ENCODE results near the gene SDK1.

The SDK1 gene

DNA sequence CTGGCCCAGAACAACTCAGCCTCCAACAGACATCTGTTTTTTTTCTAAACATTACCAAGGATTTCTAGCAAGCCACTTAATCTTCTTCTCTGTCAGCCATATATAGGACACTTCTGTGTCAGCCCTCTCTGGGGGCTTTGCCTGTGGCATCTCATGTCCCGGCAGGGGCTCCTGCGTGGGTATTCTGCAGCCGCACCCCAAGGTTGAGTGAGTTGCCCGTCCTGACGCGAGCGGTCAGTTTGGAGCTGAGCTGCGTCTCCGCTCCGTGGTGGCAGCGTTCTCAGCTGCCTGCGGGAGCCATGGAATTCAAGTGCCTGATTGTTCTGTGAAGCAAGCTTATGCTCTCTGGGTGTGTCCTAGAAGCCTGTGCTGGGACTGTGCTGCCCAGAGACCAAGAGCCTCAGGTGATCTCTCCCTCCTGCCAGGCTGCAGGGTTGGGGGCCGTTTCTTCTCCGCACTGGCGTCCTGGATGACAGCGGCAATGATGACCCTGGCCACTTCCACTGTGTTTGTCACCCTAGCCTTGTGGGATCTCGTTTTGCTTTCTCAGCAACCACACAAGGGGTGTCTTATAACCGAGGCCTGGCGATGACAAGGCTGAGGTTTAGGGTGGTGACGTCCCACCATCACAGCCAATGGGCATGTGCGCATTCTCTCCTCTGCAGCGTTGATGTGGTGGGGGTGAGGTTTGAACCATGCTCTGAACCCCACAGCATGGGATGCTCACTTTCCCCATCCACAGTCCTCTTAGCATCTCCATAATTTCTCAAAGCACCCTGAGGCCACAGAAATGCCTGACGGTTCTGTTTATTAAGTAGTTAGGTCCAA, 768.4 kb downstream of the SDK1 start:
- DNase-seq (ENCODE audit: low read depth): no peak
- H3K4me3 ChIP-seq (ENCODE audit: low read depth, low read length): no peak overlapping the region
- TF ChIP-seq, protein P1, sequence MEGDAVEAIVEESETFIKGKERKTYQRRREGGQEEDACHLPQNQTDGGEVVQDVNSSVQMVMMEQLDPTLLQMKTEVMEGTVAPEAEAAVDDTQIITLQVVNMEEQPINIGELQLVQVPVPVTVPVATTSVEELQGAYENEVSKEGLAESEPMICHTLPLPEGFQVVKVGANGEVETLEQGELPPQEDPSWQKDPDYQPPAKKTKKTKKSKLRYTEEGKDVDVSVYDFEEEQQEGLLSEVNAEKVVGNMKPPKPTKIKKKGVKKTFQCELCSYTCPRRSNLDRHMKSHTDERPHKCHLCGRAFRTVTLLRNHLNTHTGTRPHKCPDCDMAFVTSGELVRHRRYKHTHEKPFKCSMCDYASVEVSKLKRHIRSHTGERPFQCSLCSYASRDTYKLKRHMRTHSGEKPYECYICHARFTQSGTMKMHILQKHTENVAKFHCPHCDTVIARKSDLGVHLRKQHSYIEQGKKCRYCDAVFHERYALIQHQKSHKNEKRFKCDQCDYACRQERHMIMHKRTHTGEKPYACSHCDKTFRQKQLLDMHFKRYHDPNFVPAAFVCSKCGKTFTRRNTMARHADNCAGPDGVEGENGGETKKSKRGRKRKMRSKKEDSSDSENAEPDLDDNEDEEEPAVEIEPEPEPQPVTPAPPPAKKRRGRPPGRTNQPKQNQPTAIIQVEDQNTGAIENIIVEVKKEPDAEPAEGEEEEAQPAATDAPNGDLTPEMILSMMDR (conservative IDR thresholded peaks at IDR 0.05; ENCODE audit: low read depth, low read length): no peak

- TF ChIP-seq, protein P1 (conservative IDR thresholded peaks at IDR 0.05; ENCODE audit: low read depth, low read length): no peak
- H3K4me3 ChIP-seq (ENCODE audit: low read depth, low read length): no peak overlapping the region
- no peak for DNase-seq (ENCODE audit: low read depth)
Measured at GRCh38 chr7:4070214-4070613, 769.2 kb downstream of the SDK1 start.

- TF ChIP-seq, protein P1 (conservative IDR thresholded peaks at IDR 0.05; ENCODE audit: low read depth, low read length): no peak
- DNase-seq (ENCODE audit: low read depth): no peak
Measured at GRCh38 chr7:4071370-4072058, 770.5 kb downstream of the SDK1 start.

DNA sequence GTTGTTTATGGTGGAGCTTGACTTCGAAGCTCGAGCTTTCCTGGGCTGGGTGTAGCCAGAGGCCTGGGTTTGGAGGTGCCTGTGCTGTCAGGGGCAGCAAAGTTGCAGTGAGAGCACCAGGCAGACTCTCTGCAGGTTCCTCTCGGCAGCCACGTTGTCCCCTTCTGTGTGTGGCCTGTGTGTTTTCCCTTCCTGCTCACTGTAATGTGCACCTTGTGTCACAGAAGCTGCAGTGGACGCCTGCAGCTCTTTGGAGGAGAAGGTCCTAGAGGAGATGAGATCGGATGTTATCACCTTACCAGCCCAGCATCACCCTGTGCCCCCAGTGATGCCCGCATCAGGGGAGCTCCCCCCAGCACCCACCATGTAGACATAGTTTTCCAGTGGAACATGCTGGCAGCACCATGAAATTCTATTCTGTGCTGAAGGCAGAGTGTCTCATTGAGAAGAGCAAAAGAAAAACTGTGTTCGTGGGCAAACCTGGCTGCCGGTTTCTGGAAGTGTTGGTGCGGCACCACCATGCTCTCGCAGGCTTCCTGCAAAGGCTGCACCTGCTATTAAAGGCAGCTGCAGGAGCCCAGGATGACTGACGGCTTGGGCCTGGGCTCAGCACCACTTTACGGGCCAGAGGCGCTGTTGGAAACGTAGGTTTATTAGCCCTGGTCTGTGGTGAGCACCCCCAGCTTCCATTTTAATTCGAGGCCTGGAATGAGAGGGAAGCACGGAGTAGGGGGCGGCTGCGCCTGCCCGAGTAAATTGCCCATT, 771.3 kb downstream of the SDK1 start:
- no peak for DNase-seq (ENCODE audit: low read depth)
- no peak overlapping the region for H3K4me3 ChIP-seq (ENCODE audit: low read depth, low read length)
- TF ChIP-seq, protein P1 (conservative IDR thresholded peaks at IDR 0.05; ENCODE audit: low read depth, low read length): no peak

More at GRCh38 chr7:4071370-4072058, 770.5 kb downstream of the SDK1 start:
- H3K4me3 ChIP-seq (ENCODE audit: low read depth, low read length): no peak overlapping the region

DNA sequence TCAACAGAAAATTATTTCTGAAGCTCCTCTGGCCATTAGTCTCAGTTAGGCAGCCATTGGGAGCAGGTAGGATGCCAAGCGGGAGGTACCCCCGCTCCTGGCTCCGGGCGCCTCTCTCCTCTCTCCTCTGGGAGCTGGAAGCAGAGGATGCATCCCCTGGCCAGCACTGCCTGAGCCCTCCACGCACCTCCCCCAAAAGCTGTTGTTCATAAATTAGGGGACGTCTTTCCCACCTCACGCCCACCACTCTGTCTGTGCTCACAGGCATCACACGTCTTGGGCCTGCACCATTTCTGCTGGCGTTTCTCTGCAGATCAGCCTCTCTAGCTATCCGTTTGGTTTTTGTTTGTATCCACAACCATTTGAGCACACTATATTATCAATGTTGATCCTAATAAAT, 772.0 kb downstream of the SDK1 start:
- TF ChIP-seq, protein P1 (conservative IDR thresholded peaks at IDR 0.05; ENCODE audit: low read depth, low read length): no peak
- H3K4me3 ChIP-seq (ENCODE audit: low read depth, low read length): no peak overlapping the region
- DNase-seq (ENCODE audit: low read depth): no peak

DNA sequence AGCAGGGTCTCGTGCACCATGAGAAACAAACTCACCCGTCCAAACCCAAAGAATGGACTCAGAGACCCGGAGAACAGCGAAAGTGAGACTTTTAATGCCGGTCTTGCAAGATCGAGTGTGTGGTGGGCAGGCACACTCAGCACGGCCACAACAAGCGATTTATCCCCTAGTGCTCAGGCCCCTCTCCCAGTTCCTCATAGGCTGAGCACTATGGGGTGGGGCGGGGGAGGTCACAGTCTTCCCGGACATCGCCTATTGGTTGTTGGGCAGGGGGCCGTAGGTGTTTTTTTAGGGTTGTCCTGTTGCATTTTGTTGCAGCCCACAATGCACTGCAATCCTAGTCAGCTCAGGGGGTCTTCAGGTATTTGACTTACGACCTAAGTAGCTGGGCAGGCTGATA, 772.7 kb downstream of the SDK1 start:
- no peak for DNase-seq (ENCODE audit: low read depth)
- no peak overlapping the region for H3K4me3 ChIP-seq (ENCODE audit: low read depth, low read length)
- TF ChIP-seq, protein P1 (conservative IDR thresholded peaks at IDR 0.05; ENCODE audit: low read depth, low read length): no peak

All from choroid plexus epithelial cell (primary cell).